Measurements from ENCODE around the gene ASB11.

The ASB11 gene

DNA sequence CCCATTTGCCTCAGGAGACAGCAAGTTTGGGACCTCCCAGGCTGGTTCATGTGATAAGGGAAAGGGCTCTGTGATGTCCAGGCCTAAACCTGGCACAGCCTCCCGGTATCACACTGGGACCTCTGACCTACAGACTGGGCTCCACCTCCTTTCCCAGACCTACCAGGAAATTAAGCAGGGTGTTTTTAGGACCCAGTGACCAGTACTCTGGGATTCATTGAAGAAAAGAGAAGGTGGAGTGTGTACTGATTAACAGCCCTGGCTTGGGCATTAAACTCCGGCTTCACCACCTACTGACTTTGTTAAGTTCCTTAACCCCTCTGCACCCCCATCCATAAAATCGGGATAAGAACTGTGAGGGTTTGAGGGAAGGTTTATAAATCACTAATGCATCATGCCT lies 74.1 kb downstream of the ASB11 start:
- no peak overlapping the region for H3K4me3 ChIP-seq
- no peak overlapping the region for H3K27ac ChIP-seq

DNA sequence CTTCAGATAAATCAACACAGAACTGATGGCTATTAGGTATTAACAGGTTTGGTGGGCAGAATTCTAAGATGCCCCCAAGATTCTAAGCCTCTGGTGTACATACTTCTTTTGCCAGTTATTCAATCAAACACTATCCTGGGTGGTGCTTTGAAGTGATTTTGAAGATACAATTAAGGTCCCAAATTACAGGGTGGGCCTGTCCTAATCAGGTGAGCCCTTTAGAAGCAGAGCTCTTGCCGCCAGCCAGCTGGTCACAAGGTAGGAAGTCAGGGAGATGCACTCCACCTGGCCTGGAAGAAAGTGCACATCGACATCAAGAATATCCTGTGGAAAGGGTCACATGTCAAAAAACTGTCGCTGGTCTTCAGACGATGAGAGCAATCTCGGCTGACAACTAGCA lies 75.0 kb downstream of the ASB11 start:
- no peak overlapping the region for H3K27ac ChIP-seq
- no peak overlapping the region for H3K4me3 ChIP-seq

GRCh38 chrX:15236146-15236545 lies 79.3 kb downstream of the ASB11 start:
- Histone ChIP-seq H3K27ac (no peak overlapping the region), H3K4me3 (no peak overlapping the region)

DNA sequence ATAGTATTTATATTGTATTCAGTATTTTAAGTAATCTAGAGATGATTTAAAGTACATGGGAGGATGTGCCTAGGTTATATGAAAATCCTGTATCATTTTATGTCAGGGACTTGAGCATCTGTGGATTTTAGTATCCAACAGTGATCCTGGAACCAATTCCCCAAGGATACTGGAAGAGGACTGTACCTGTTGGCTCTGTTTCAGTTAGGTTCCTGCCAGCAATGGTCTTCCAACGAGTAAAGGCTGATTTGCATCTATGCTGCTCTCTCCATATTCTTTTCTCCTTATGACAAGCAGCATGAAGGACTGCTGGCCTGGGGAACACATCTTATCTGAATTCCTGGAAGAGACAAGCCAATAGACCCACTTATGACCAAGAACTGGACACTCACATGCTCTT lies 80.4 kb downstream of the ASB11 start:
- H3K4me3 ChIP-seq: no peak overlapping the region
- H3K27ac ChIP-seq: no peak overlapping the region

GRCh38 chrX:15233416-15234015 lies 81.9 kb downstream of the ASB11 start:
- Histone ChIP-seq H3K27ac (no peak overlapping the region), H3K4me3 (no peak overlapping the region)

Data from skin epidermis (tissue), 12 donors.